KMS-11 (cell line): Measurements from ENCODE around the gene CDH4.

Source experiments
- H2AFZ ChIP-seq: fragments of 200-600 bp; sonication (generic); 2 replicates; pipeline ENCODE4 v1.6.1; 2016; ENCODE audit warnings: antibody characterized with exemption, mixed run types, low read depth
- H3K27ac ChIP-seq: fragments of 200-600 bp; sonication (generic); 2 replicates; pipeline ENCODE4 v1.6.1; 2016; ENCODE audit warnings: mild to moderate bottlenecking, mixed run types
- H3K27me3 ChIP-seq: fragments of 200-600 bp; sonication (generic); 2 replicates; pipeline ENCODE4 v1.6.1; 2017; ENCODE audit warnings: mild to moderate bottlenecking, low read depth, mixed run types, moderate library complexity; ENCODE audit not compliant: insufficient read depth
- H3K36me3 ChIP-seq: fragments of 200-600 bp; sonication (generic); 2 replicates; pipeline ENCODE4 v1.6.1; 2017; ENCODE audit warnings: mild to moderate bottlenecking, mixed run types; ENCODE audit not compliant: insufficient read depth
- H3K4me1 ChIP-seq: fragments of 200-600 bp; sonication (generic); 2 replicates; pipeline ENCODE4 v1.6.1; 2016; ENCODE audit warnings: mild to moderate bottlenecking, low read depth, mixed run types; ENCODE audit not compliant: poor library complexity, severe bottlenecking
- H3K4me2 ChIP-seq: fragments of 200-600 bp; sonication (generic); 2 replicates; pipeline ENCODE4 v1.7.0; 2016; ENCODE audit warnings: mild to moderate bottlenecking, mixed run types
- H3K4me3 ChIP-seq: fragments of 200-600 bp; sonication (generic); IDR thresholded peaks from 2 replicates; pipeline ENCODE4 v1.6.1; 2017; ENCODE audit warnings: low read depth, low read length, mixed read lengths; ENCODE audit not compliant: insufficient read depth
- H3K79me2 ChIP-seq: fragments of 200-600 bp; sonication (generic); 2 replicates; pipeline ENCODE4 v1.6.1; 2016; ENCODE audit warnings: low read depth, mixed run types; ENCODE audit not compliant: insufficient read depth
- H3K9ac ChIP-seq: fragments of 200-600 bp; sonication (generic); 2 replicates; pipeline ENCODE4 v1.6.1; 2016; ENCODE audit warnings: mild to moderate bottlenecking, mixed run types
- H4K20me1 ChIP-seq: fragments of 200-600 bp; sonication (generic); 2 replicates; pipeline ENCODE4 v1.6.1; 2016; ENCODE audit warnings: mild to moderate bottlenecking, mixed run types; ENCODE audit not compliant: insufficient read depth
- CTCF ChIP-seq: fragments of 200-600 bp; sonication (generic); conservative IDR thresholded peaks from 2 replicates; pipeline ENCODE4 v1.6.1; 2017; ENCODE audit warnings: low read depth, mild to moderate bottlenecking, antibody characterized with exemption, low read length, moderate library complexity, mixed read lengths

Gene CDH4

DNA sequence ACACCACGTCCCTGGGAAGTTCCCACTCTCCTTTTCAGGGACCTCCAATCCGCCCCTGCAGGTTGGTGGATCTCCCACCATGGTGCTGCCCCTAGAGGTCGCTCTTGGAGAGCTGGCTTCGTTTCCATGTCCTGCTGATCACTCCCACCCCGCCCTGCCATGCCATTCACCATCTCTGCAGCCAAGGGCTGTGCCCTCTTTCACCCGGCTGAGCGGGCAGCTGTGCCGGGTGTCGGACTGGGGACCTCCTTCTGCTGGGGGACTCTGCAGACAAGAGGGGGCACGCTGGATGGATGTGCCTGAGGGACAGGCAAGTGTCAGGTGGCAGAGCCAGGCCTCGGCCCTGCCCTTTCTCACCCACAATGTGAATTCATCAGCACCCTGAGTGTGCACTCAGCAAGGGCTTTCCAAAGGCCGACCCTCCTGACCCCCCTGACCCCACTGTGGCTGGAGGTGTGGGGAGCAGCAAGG, 347.0 kb downstream of the CDH4 start:
- no peak for TF ChIP-seq CTCF
- H3K4me2 ChIP-seq: no peak overlapping the region
- no peaks in the 10 kb centered on the region for H3K4me1 ChIP-seq

GRCh38 chr20:61599541-61599992, 347.5 kb downstream of the CDH4 start:
- no peak overlapping the region for H3K4me2 ChIP-seq
- no peaks in the 10 kb centered on the region for H3K79me2 ChIP-seq
- no peak overlapping the region for H2AFZ ChIP-seq
- no peaks in the 10 kb centered on the region for H3K36me3 ChIP-seq
- TF ChIP-seq CTCF: no peak
- no peak overlapping the region for H3K27ac ChIP-seq
- H4K20me1 ChIP-seq: no peaks in the 10 kb centered on the region
- H3K4me1 ChIP-seq: no peaks in the 10 kb centered on the region
- H3K27me3 ChIP-seq: peaks cover 8% of the 10 kb centered on the region; the same call in 1 of the 2 replicates
- no peak overlapping the region for H3K4me3 ChIP-seq
- no peak overlapping the region for H3K9ac ChIP-seq

More for the DNA sequence above, 347.0 kb downstream of the CDH4 start:
- H3K27me3 ChIP-seq: peaks cover 8% of the 10 kb centered on the region; the same call in 1 of the 2 replicates
- no peak overlapping the region for H3K9ac ChIP-seq
- no peaks in the 10 kb centered on the region for H3K79me2 ChIP-seq
- H3K36me3 ChIP-seq: no peaks in the 10 kb centered on the region
- no peak overlapping the region for H2AFZ ChIP-seq
- H4K20me1 ChIP-seq: no peaks in the 10 kb centered on the region
- H3K27ac ChIP-seq: no peak overlapping the region
- H3K4me3 ChIP-seq: no peak overlapping the region

DNA sequence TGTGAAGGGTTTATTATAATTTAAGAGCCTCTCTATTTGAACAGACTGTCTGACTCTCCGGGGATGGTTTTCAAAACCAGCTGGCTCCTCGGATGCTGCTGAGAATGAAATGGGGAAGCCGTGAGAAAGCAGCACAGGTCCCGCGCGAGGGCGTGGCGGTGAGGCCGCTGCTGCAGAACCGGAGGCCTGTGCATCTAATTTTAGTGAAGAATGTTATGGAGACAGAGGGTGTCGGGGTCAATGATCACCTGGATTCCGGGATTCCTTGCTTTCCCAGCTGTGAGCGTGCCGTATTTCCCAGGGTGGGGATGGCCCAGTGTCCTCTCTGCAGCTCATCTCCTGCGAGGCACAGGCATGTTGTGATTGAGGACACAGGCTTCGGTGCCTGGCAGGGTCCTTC, 348.0 kb downstream of the CDH4 start:
- Histone ChIP-seq H3K4me2 (no peak overlapping the region), H3K27me3 (peaks cover 8% of the 10 kb centered on the region; the same call in 1 of the 2 replicates), H3K4me1 (no peaks in the 10 kb centered on the region), H2AFZ (no peak overlapping the region), H4K20me1 (no peaks in the 10 kb centered on the region), H3K4me3 (no peak overlapping the region), H3K9ac (no peak overlapping the region), H3K79me2 (no peaks in the 10 kb centered on the region), H3K27ac (no peak overlapping the region), H3K36me3 (no peaks in the 10 kb centered on the region)
- no peak for TF ChIP-seq CTCF

DNA sequence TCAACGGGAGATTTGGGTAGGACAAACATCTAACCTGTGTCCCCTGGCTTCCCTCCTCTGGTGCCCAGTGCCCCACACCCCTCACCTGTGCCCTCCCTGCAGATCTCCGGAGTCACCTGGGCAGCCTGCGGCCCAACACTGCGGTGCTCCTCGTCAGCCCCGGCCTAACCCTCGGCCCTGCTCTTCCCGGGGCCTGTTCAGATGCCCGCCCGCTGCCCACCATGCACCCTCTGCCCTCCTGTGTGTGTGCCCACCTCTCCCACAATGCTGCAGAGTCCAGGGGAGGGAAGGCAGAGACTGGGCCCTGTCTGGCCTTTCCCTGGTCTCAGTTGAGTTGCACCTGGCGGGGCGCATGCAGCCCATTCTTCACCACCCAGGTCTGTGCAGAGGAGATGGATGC, 349.3 kb downstream of the CDH4 start:
- no peak overlapping the region for H3K27ac ChIP-seq
- no peak for TF ChIP-seq CTCF
- no peaks in the 10 kb centered on the region for H3K4me1 ChIP-seq
- H3K27me3 ChIP-seq: peaks cover 8% of the 10 kb centered on the region; the same call in 1 of the 2 replicates
- no peaks in the 10 kb centered on the region for H4K20me1 ChIP-seq
- H3K9ac ChIP-seq: no peak overlapping the region
- H3K4me2 ChIP-seq: no peak overlapping the region
- H2AFZ ChIP-seq: no peak overlapping the region
- H3K36me3 ChIP-seq: no peaks in the 10 kb centered on the region
- H3K4me3 ChIP-seq: no peak overlapping the region
- H3K79me2 ChIP-seq: no peaks in the 10 kb centered on the region
